Smooth muscle cell (in vitro differentiated cells): Measurements from ENCODE around the gene NDUFAF8. TPM values are rescaled to one million over a fixed set of nuclear protein-coding genes. Genes with fewer than 3 reads are reported as not detected.

ENCODE experiments used
- DNase-seq: peaks from one replicate; lab custom pipeline; 2025; ENCODE audit not compliant: unreplicated experiment; lab: John Stamatoyannopoulos, UW
- H2AFZ ChIP-seq: fragments of 200-600 bp; sonication (generic); 2 replicates; pipeline ENCODE4 v1.6.0; 2016; ENCODE audit warnings: antibody characterized with exemption, low read depth, mild to moderate bottlenecking
- H3F3A ChIP-seq: fragments of 200-600 bp; sonication (generic); 2 replicates; pipeline ENCODE4 v1.6.0; 2017; ENCODE audit warnings: antibody characterized with exemption, low read depth
- H3K27ac ChIP-seq: fragments of 200-600 bp; sonication (generic); 2 replicates; pipeline ENCODE4 v1.5.1; 2016; ENCODE audit warnings: low read depth, mild to moderate bottlenecking
- H3K27me3 ChIP-seq: fragments of 200-600 bp; sonication (generic); 2 replicates; pipeline ENCODE4 v1.6.1; 2016; ENCODE audit warnings: low read depth, mild to moderate bottlenecking
- H3K36me3 ChIP-seq: fragments of 200-600 bp; sonication (generic); 2 replicates; pipeline ENCODE4 v1.5.1; 2016; ENCODE audit warnings: low read depth
- H3K4me1 ChIP-seq: fragments of 200-600 bp; sonication (generic); 2 replicates; pipeline ENCODE4 v1.5.1; 2016; ENCODE audit warnings: low read depth
- H3K4me2 ChIP-seq: fragments of 200-600 bp; sonication (generic); 2 replicates; pipeline ENCODE4 v1.6.0; 2016; ENCODE audit warnings: mild to moderate bottlenecking
- H3K4me3 ChIP-seq: fragments of 200-600 bp; sonication (generic); 2 replicates; pipeline ENCODE4 v1.5.1; 2016; ENCODE audit warnings: mild to moderate bottlenecking
- H3K79me2 ChIP-seq: fragments of 200-600 bp; sonication (generic); 2 replicates; pipeline ENCODE4 v1.6.0; 2016; ENCODE audit warnings: low read depth, mild to moderate bottlenecking
- H3K9ac ChIP-seq: fragments of 200-600 bp; sonication (generic); 2 replicates; pipeline ENCODE4 v1.6.0; 2016; ENCODE audit warnings: low read depth
- H3K9me3 ChIP-seq: fragments of 200-600 bp; sonication (generic); replicated peaks from 2 replicates; pipeline ENCODE4 v1.5.1; 2016; ENCODE audit warnings: low read depth
- H4K20me1 ChIP-seq: fragments of 200-600 bp; sonication (generic); 2 replicates; pipeline ENCODE4 v1.6.0; 2016; ENCODE audit warnings: low read depth
- whole genome bisulfite sequencing: methylation state at CpG from one replicate; pipeline ENCODE4 v1.1.7; 2016; ENCODE audit warnings: low lambda C conversion rate; 5-methylcytosine and 5-hydroxymethylcytosine counted together
- polyA plus RNA-seq: library from polyadenylated mRNA; unstranded; fragments of >200 nt; fragmentation: Nextera tagmentation; extraction: Ambion mirVana; gene quantifications from 2 replicates; pipeline ENCODE4 v1.2.1, GENCODE V29; 2016
- total RNA-seq: library from RNA; depleted of rRNA; stranded (reverse); fragments of >200 nt; gene quantifications from 2 replicates; pipeline ENCODE4 v1.2.3, GENCODE V29; 2014
- TF ChIP-seq, protein P1 (sequence below): fragments of 200-600 bp; sonication (generic); IDR thresholded peaks from 2 replicates; pipeline ENCODE4 v1.5.1; 2017; ENCODE audit warnings: borderline replicate concordance, mild to moderate bottlenecking, antibody characterized with exemption; ENCODE audit not compliant: insufficient read depth, poor library complexity, severe bottlenecking

The NDUFAF8 gene
- total and polyA plus RNA-seq, 2 experiments from 2014 or later = 60.6 to 111 TPM

DNA sequence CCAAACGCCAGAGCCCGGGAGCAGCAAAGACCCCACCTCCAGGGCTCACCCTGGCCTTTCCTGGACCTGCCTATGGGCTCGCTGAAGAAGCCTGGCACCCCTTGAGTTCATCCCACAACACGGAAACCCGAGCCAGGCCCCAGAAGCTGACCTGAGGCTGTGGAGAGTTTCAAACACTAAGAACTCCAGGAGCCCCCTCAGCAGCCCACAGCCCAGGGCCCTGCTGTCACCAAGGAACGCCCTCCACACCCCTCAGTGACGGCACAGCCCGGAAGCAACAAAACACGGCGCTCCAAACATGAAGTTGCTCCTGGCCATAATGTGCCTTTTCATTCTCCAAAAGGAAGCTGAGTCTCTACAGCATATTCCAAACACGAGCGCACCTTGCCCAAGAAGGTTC is 46.8 kb downstream of the NDUFAF8 start:
- TF ChIP-seq, protein P1, sequence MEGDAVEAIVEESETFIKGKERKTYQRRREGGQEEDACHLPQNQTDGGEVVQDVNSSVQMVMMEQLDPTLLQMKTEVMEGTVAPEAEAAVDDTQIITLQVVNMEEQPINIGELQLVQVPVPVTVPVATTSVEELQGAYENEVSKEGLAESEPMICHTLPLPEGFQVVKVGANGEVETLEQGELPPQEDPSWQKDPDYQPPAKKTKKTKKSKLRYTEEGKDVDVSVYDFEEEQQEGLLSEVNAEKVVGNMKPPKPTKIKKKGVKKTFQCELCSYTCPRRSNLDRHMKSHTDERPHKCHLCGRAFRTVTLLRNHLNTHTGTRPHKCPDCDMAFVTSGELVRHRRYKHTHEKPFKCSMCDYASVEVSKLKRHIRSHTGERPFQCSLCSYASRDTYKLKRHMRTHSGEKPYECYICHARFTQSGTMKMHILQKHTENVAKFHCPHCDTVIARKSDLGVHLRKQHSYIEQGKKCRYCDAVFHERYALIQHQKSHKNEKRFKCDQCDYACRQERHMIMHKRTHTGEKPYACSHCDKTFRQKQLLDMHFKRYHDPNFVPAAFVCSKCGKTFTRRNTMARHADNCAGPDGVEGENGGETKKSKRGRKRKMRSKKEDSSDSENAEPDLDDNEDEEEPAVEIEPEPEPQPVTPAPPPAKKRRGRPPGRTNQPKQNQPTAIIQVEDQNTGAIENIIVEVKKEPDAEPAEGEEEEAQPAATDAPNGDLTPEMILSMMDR = no peak
- no peaks in the 10 kb centered on the region for H3K36me3 ChIP-seq
- H3K27ac ChIP-seq = no peak overlapping the region
- H3K4me2 ChIP-seq = no peak overlapping the region
- no peak for DNase-seq
- no peak overlapping the region for H3K4me3 ChIP-seq
- H3F3A ChIP-seq = no peaks in the 10 kb centered on the region
- no peaks in the 10 kb centered on the region for H3K27me3 ChIP-seq
- H3K79me2 ChIP-seq = peaks cover 35% of the 10 kb centered on the region
- H3K9me3 ChIP-seq = no peaks in the 10 kb centered on the region
- 90% methylated on average over 12 of the region's 12 CpGs for WGBS
- H3K9ac ChIP-seq = no peak overlapping the region
- H3K4me1 ChIP-seq = no peaks in the 10 kb centered on the region
- no peak overlapping the region for H2AFZ ChIP-seq
- peaks cover 74% of the 10 kb centered on the region for H4K20me1 ChIP-seq

DNA sequence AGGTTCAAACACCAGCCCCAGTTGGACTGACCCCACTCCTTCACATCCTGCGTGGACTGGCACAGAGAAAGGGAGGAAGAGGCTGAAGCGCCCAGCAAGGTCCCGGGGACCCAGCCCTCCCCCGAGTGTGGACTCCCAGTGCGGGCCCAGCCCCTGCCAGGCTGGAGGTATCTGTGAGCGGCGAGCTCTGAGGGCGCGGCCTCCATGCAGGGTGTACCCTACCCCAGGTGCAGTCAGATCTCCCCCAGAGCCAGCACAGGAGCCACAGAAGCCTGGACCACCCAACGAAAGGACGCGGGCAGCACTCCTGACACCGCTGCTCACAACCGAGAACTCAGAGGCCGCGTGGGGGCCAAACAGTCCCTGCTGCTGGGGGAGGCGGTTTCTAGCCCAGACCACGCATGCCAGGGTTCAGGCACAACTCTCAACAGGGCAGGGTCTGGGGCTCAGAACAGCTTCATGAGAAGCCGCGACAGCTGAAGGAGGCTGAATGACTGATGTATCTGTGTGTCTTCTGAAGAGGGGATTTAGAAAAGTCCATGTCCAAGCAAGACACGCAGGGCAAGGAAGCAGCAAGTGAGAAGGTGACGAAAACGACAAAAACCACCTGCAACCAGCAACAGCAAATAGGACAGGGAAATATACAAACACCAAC is 47.5 kb downstream of the NDUFAF8 start:
- Histone ChIP-seq H3K9me3 (no peaks in the 10 kb centered on the region), H3K79me2 (peaks cover 42% of the 10 kb centered on the region), H3K4me2 (no peak overlapping the region), H3K4me3 (no peak overlapping the region), H3K4me1 (no peaks in the 10 kb centered on the region), H2AFZ (no peak overlapping the region), H3K27me3 (no peaks in the 10 kb centered on the region), H3K9ac (no peak overlapping the region), H4K20me1 (peaks cover 76% of the 10 kb centered on the region), H3F3A (no peaks in the 10 kb centered on the region), H3K36me3 (no peaks in the 10 kb centered on the region), H3K27ac (no peak overlapping the region)
- DNase-seq = no peak
- TF ChIP-seq, protein P1 = no peak
- WGBS = 93% methylated on average over 23 of the region's 23 CpGs

DNA sequence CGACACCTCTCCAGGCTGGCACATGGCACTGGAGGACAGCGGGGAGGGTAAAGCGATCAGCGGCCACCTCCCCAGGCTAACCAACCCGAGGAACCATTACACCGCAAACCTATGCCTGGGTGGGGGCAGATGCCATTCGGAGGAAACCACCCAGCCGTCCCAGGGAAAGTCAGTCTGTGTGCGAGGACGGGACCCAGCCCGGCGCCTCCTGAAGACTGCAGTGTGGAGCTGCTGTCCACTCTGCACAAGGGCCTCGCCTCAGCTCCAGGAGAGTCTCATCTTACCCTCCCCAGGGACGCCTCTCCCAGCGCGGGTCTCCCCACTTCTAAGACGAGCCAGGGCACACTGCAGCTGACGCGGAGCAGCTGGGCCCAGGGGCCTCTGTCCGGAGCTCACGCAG is 48.0 kb downstream of the NDUFAF8 start:
- DNase-seq = no peak
- TF ChIP-seq, protein P1 = no peak
- Histone ChIP-seq H3K9ac (no peak overlapping the region), H3F3A (no peaks in the 10 kb centered on the region), H3K27me3 (no peaks in the 10 kb centered on the region), H2AFZ (no peak overlapping the region), H3K9me3 (no peaks in the 10 kb centered on the region), H3K4me2 (no peak overlapping the region), H3K27ac (no peak overlapping the region), H4K20me1 (peaks cover 80% of the 10 kb centered on the region), H3K4me3 (no peak overlapping the region), H3K4me1 (no peaks in the 10 kb centered on the region), H3K36me3 (no peaks in the 10 kb centered on the region), H3K79me2 (peaks cover 47% of the 10 kb centered on the region)
- WGBS = 95% methylated on average over 21 of the region's 21 CpGs
